IMR-90 (cell line): Measurements from ENCODE around the gene ZKSCAN5. TPM values are rescaled to one million over a fixed set of nuclear protein-coding genes. Genes with fewer than 3 reads are reported as not detected.

Experiments used
- ATAC-seq: fragments of 200-7000 bp; cut with Tn5 transposase; 2 replicates; pipeline ENCODE4 v1.9.1; 2020; ENCODE audit warnings: low read depth, mild to moderate bottlenecking, moderate library complexity
- BruUV-seq: library from RNA; stranded (reverse); fragments of 400-500 nt; replicated peaks from 2 replicates; lab custom pipeline; 2021; lab: Mats Ljungman, UMichigan
- CTCF ChIA-PET: fragments of 300-600 bp; formaldehyde crosslinking; extraction: SDS; loops from one replicate; lab custom pipeline; 2021; ENCODE audit warnings: antibody characterized with exemption; lab: Yijun Ruan, JAX
- POLR2A ChIA-PET: fragments of 300-600 bp; sonication (Branson Sonifier 250); formaldehyde crosslinking; loops from one replicate; lab custom pipeline; 2022; ENCODE audit warnings: antibody characterized with exemption; ENCODE audit not compliant: unreplicated experiment; lab: Charles Lee
- DNase-seq: peaks from one replicate; pipeline ENCODE4 v3.0.0; 2013
- H2AFZ ChIP-seq: replicated peaks from 2 replicates; pipeline ENCODE3; 2013; ENCODE audit warnings: low read length, mild to moderate bottlenecking; ENCODE audit not compliant: poor library complexity
- H2AK5ac ChIP-seq: 2 replicates; pipeline ENCODE4 v1.6.1; 2013; ENCODE audit warnings: low read depth, low read length, inconsistent platforms
- H2AK9ac ChIP-seq: replicated peaks from 2 replicates; pipeline ENCODE3; 2013; ENCODE audit warnings: mild to moderate bottlenecking, low read depth, low read length, moderate library complexity; ENCODE audit not compliant: poor library complexity
- H2BK120ac ChIP-seq: 2 replicates; pipeline ENCODE4 v1.6.1; 2013; ENCODE audit warnings: low read depth, low read length, inconsistent platforms
- H2BK15ac ChIP-seq: 3 replicates; pipeline ENCODE4 v1.6.1; 2013; ENCODE audit warnings: low read depth, low read length, inconsistent platforms
- H2BK20ac ChIP-seq: 2 replicates; pipeline ENCODE4 v1.6.1; 2013; ENCODE audit warnings: low read depth, mild to moderate bottlenecking, inconsistent platforms, low read length, moderate library complexity
- H2BK5ac ChIP-seq: 2 replicates; pipeline ENCODE4 v1.6.1; 2013; ENCODE audit warnings: mild to moderate bottlenecking, low read depth, low read length, inconsistent platforms; ENCODE audit not compliant: poor library complexity, severe bottlenecking
- H3K14ac ChIP-seq: replicated peaks from 2 replicates; pipeline ENCODE4 v1.6.1; 2013; ENCODE audit warnings: low read depth, low read length, inconsistent platforms
- H3K18ac ChIP-seq: 2 replicates; pipeline ENCODE4 v1.6.1; 2013; ENCODE audit warnings: low read depth, low read length, control low read depth
- H3K23ac ChIP-seq: 2 replicates; pipeline ENCODE4 v1.6.1; 2013; ENCODE audit warnings: low read depth, low read length, inconsistent platforms
- H3K27ac ChIP-seq: 2 replicates; pipeline ENCODE4 v1.5.1; 2013; ENCODE audit warnings: mild to moderate bottlenecking, control low read depth, low read length; ENCODE audit not compliant: insufficient read depth
- H3K27me3 ChIP-seq: 2 replicates; pipeline ENCODE4 v1.6.1; 2013; ENCODE audit warnings: low read length; ENCODE audit not compliant: control insufficient read depth, insufficient read depth
- H3K36me3 ChIP-seq: 2 replicates; pipeline ENCODE4 v1.6.1; 2013; ENCODE audit warnings: low read length, mixed read lengths; ENCODE audit not compliant: control insufficient read depth, insufficient read depth
- H3K4ac ChIP-seq: 2 replicates; pipeline ENCODE4 v1.6.1; 2013; ENCODE audit warnings: low read depth, low read length, inconsistent platforms
- H3K4me1 ChIP-seq: 2 replicates; pipeline ENCODE4 v1.6.1; 2013; ENCODE audit warnings: low read length, mixed read lengths; ENCODE audit not compliant: control insufficient read depth, insufficient read depth
- H3K4me2 ChIP-seq: 2 replicates; pipeline ENCODE4 v1.6.1; 2013; ENCODE audit warnings: low read depth, mild to moderate bottlenecking, control low read depth, low read length, moderate library complexity
- H3K4me3 ChIP-seq: 2 replicates; pipeline ENCODE4 v1.5.1; 2013; ENCODE audit warnings: low read depth, mild to moderate bottlenecking, control low read depth, low read length, moderate library complexity; ENCODE audit not compliant: insufficient read depth
- H3K56ac ChIP-seq: 2 replicates; pipeline ENCODE4 v1.6.1; 2013; ENCODE audit warnings: low read length, inconsistent platforms; ENCODE audit not compliant: insufficient read depth; ENCODE audit errors: extremely low read depth
- H3K79me1 ChIP-seq, 2 experiments: 2 replicates each; pipeline ENCODE4 v1.6.1; 2013; ENCODE audit warnings: low read length in 2 of 2, inconsistent platforms in 1 of 2, low read depth in 1 of 2
- H3K9ac ChIP-seq: 2 replicates; pipeline ENCODE4 v1.6.1; 2013; ENCODE audit warnings: low read depth, low read length, control low read depth
- H3K9me1 ChIP-seq: 2 replicates; pipeline ENCODE4 v1.6.1; 2013; ENCODE audit warnings: low read length, inconsistent platforms; ENCODE audit not compliant: insufficient read depth
- H3K9me3 ChIP-seq: 2 replicates; pipeline ENCODE4 v1.6.1; 2013; ENCODE audit warnings: low read length; ENCODE audit not compliant: control insufficient read depth, insufficient read depth
- H4K20me1 ChIP-seq: 2 replicates; pipeline ENCODE4 v1.6.1; 2013; ENCODE audit warnings: low read length, inconsistent platforms; ENCODE audit not compliant: insufficient read depth
- H4K5ac ChIP-seq: 2 replicates; pipeline ENCODE4 v1.6.1; 2013; ENCODE audit warnings: mild to moderate bottlenecking, low read depth, low read length, control low read depth
- H4K8ac ChIP-seq, 2 experiments: 2 replicates each; pipeline ENCODE4 v1.6.1; 2013; ENCODE audit warnings: low read depth in 2 of 2, low read length in 2 of 2, control low read depth in 1 of 2, inconsistent platforms in 1 of 2
- H4K91ac ChIP-seq: 2 replicates; pipeline ENCODE4 v1.6.1; 2013; ENCODE audit warnings: low read depth, low read length, inconsistent platforms; ENCODE audit not compliant: insufficient read depth
- BHLHE40 ChIP-seq: fragments of 150-350 bp; IDR thresholded peaks from 2 replicates; pipeline ENCODE4 v1.6.1; 2016; ENCODE audit warnings: mild to moderate bottlenecking, low read depth, low read length
- CHD1 ChIP-seq: IDR thresholded peaks from 2 replicates; pipeline ENCODE4 v1.6.1; 2012; ENCODE audit warnings: low read depth, low read length, improper control_type of control experiment
- MAFK ChIP-seq: IDR thresholded peaks from 2 replicates; pipeline ENCODE4 v1.6.1; 2012; ENCODE audit warnings: low read depth, low read length, improper control_type of control experiment
- RFX5 ChIP-seq: IDR thresholded peaks from 2 replicates; pipeline ENCODE4 v1.8.0; 2012; ENCODE audit warnings: low read depth, mild to moderate bottlenecking, low read length, moderate library complexity
- SMC3 ChIP-seq: fragments of 150-350 bp; IDR thresholded peaks from 2 replicates; pipeline ENCODE4 v1.6.1; 2016; ENCODE audit warnings: low read depth, mild to moderate bottlenecking, antibody characterized with exemption, low read length, moderate library complexity
- WGBS, 2 experiments: methylation state at CpG; one replicate each; pipeline versions ENCODE4 v1.1.5 to v1.1.7; 2013; ENCODE audit warnings: missing lambda C conversion rate in 2 of 2; ENCODE audit not compliant: insufficient read length in 1 of 2; ENCODE audit errors: extremely low coverage in 2 of 2; 5-methylcytosine and 5-hydroxymethylcytosine counted together
- dilution Hi-C: fragments of 300-500 bp; cut with HindIII; formaldehyde crosslinking; loops from one replicate; pipeline ENCODE4 v1.14.3; 2018; ENCODE audit warnings: low sequenced_read_pairs; ENCODE audit not compliant: unreplicated experiment
- in situ Hi-C: fragments of 300-500 bp; cut with MboI; formaldehyde crosslinking; loops from 3 replicates; pipeline ENCODE4 v1.14.3; 2019; ENCODE audit warnings: low sequenced_read_pairs, inconsistent platforms, mixed read lengths
- intact Hi-C: fragments of 100-400 bp; cut with micrococcal nuclease; formaldehyde crosslinking; loops from 2 replicates; pipeline ENCODE4 v1.10.0; 2022
- polyA plus RNA-seq, 3 experiments: library from polyadenylated mRNA; depleted of rRNA; stranded (reverse); fragments of >200 nt; gene quantifications; 2 replicates each; pipeline ENCODE4 v1.2.3, GENCODE V29; 2012; ENCODE audit warnings: low replicate concordance in 1 of 3
- total RNA-seq: library from RNA; depleted of rRNA; stranded (reverse); fragments of >200 nt; gene quantifications from 2 replicates; pipeline ENCODE4 v1.2.3, GENCODE V29; 2012

Gene ZKSCAN5
- total and polyA plus RNA-seq, 2 of the 4 experiments (the other 2 are of a cell fraction), result 5.5 to 16.3 TPM

DNA sequence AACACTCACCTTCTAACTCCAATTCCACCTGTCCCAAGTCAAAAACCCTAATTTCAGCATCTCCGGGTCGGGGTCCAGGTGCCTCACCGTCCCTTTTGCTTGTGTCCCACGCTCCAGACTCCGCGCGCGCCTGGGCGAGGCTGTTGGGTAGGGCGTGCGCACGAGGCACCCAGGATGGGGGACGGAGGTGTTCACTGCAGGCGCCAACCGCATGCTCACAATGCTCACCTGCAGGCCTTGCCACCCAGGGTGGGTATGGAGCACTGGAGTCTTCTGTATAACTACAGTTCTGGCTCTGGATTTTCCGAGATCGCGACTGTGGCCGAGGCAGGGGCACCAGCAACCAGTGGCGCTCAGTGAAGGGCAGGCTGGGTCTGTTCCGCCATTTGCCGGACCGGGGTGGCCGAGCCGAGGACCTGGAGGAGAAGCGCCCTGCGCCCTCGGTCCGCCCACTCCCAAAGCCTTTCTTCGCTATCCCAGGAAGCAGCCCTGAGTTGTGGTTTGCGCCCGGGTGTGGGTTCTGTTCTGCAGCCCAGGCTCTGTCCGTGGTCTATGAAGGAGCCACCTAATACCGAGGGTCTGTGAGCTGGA is 38.7 kb downstream of the ZKSCAN5 start:
- DNase-seq (no peak), ATAC-seq (no peak)
- Histone ChIP-seq H3K18ac (no peak overlapping the region), H3K9ac (no peak overlapping the region), H2AFZ (no peak overlapping the region), H2AK9ac (no peak overlapping the region), H2BK20ac (no peak overlapping the region), H3K4ac (no peak overlapping the region), H2BK5ac (no peak overlapping the region), H3K9me3 (peaks cover 50% of the 10 kb centered on the region), H4K20me1 (no peaks in the 10 kb centered on the region), H3K56ac (no peak overlapping the region), H4K5ac (no peak overlapping the region), H4K8ac (no peak overlapping the region), H4K91ac (no peak overlapping the region), H2BK15ac (no peak overlapping the region), H3K4me3 (no peak overlapping the region), H3K4me1 (no peaks in the 10 kb centered on the region), H3K27me3 (no peaks in the 10 kb centered on the region), H3K79me1 (no peaks in the 10 kb centered on the region; a peak in 1 of 4 replicates), H3K36me3 (peaks cover 18% of the 10 kb centered on the region), H2BK120ac (no peak overlapping the region), H3K4me2 (no peak overlapping the region), H2AK5ac (no peak overlapping the region), H3K9me1 (no peaks in the 10 kb centered on the region), H3K14ac (no peak overlapping the region), H3K27ac (no peak overlapping the region), H3K23ac (no peak overlapping the region)
- in situ Hi-C loops, result no loop called here
- 95% methylated on average over 17 of the region's 34 CpGs; no CpG with 5 or more reads in 1 of the 2 experiments for WGBS, 2 experiments
- POLR2A ChIA-PET, result no interaction called here
- dilution Hi-C loops, result no loop called here
- no peak for TF ChIP-seq CHD1
- TF ChIP-seq MAFK, result no peak
- no peak for TF ChIP-seq SMC3
- TF ChIP-seq RFX5, result no peak
- no peak for TF ChIP-seq BHLHE40
- CTCF ChIA-PET, result no interaction called here
- intact Hi-C loops, result no loop called here
- BruUV-seq, result no TSS peak
